ENCODE data around the gene CCNA2. TPM values are rescaled to one million over a fixed set of nuclear protein-coding genes. Genes with fewer than 3 reads are reported as not detected.

Gene CCNA2
- total RNA-seq, 1 donor from 2014 or later, result 2.0 TPM

DNA sequence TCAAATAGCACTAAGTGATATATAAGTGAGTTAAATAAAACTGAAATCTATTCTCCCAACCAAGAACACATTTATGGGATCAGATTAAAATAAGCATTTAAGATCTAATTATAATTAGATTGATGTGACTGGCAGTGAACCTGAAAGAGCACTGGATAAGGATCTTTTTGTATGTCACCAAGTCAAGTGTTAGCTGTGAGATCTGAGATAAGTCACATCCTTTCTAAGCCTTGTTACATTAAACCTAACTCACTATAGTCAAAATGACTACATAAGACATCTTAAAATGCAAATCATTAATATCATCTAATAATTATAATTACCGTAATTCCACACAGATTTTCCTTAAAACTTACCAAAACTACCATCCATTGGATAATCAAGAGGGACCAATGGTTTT is 1.6 kb downstream of the CCNA2 start:
- peaks cover 17% of the 10 kb centered on the region for H3K4me1 Mint-ChIP-seq
- ChIA-PET CTCF (no interaction called here), POLR2A (no interaction called here)
- intact Hi-C loops (cut with micrococcal nuclease), result loop anchor here (5.0 kb wide), 1 partner anchor 1100 kb away; the partner anchor contains the start of gene NUDT6
- H3K27ac Mint-ChIP-seq, result no peak overlapping the region
- no peak for TF ChIP-seq CTCF (IDR thresholded peaks at IDR 0.05)
- no peak for DNase-seq
- H3K9me3 Mint-ChIP-seq, result no peaks in the 10 kb centered on the region
- peak overlapping the region; percentile 87 for H3K4me3 Mint-ChIP-seq
- peaks cover 13% of the 10 kb centered on the region for H3K36me3 Mint-ChIP-seq (ENCODE audit: low read depth)
- no peak for ATAC-seq (ENCODE audit: low read depth)
- H3K27me3 Mint-ChIP-seq, result no peaks in the 10 kb centered on the region

- Mint-ChIP-seq H3K27me3 (no peaks in the 10 kb centered on the region), H3K36me3 (ENCODE audit: low read depth) (peaks cover 33% of the 10 kb centered on the region), H3K4me1 (peaks cover 17% of the 10 kb centered on the region), H3K9me3 (no peaks in the 10 kb centered on the region), H3K4me3 (no peak overlapping the region), H3K27ac (no peak overlapping the region)
- DNase-seq, result no peak
- no peak for TF ChIP-seq CTCF (IDR thresholded peaks at IDR 0.05)
- intact Hi-C loops (cut with micrococcal nuclease), result no loop called here
- ChIA-PET POLR2A (no interaction called here), CTCF (no interaction called here)
- no peak for ATAC-seq (ENCODE audit: low read depth)
Measured at GRCh38 chr4:121819216-121819965, 4.3 kb downstream of the CCNA2 start.

DNA sequence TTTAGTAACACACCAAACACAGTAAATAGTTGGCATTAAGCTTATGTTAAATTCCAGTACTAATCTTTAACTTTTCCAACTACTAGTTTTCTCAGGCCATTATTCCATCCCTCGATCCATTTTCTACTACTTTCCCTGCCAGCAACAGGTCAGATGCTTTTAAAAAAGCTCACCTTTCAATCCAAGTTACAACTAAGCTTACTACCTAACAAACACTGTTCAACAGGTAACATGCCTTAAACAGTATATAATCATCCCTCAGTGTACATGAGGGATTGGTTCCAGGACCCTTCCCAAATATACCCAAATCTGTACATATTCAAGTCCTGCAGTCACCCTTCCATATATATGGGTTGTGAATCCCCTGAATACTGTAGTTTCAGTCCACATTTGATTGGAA is 5.5 kb downstream of the CCNA2 start:
- no peak for ATAC-seq (ENCODE audit: low read depth)
- DNase-seq, result no peak
- H3K27me3 Mint-ChIP-seq, result no peaks in the 10 kb centered on the region
- H3K27ac Mint-ChIP-seq, result no peak overlapping the region
- no peak for TF ChIP-seq CTCF (IDR thresholded peaks at IDR 0.05)
- H3K9me3 Mint-ChIP-seq, result no peaks in the 10 kb centered on the region
- peaks cover 10% of the 10 kb centered on the region for H3K4me1 Mint-ChIP-seq
- POLR2A ChIA-PET, result interaction anchor here (0.6 kb wide), 1 partner anchor 915 kb away, joined by 7 read pairs; no protein-coding TSS in a partner anchor
- H3K4me3 Mint-ChIP-seq, result no peak overlapping the region
- H3K36me3 Mint-ChIP-seq (ENCODE audit: low read depth), result peaks cover 39% of the 10 kb centered on the region
- intact Hi-C loops (cut with micrococcal nuclease), result no loop called here
- CTCF ChIA-PET, result no interaction called here

- H3K27ac Mint-ChIP-seq, result no peak overlapping the region
- no peak for TF ChIP-seq CTCF (IDR thresholded peaks at IDR 0.05)
- H3K4me3 Mint-ChIP-seq, result no peak overlapping the region
- peaks cover 4% of the 10 kb centered on the region for H3K4me1 Mint-ChIP-seq
- DNase-seq (no peak), ATAC-seq (ENCODE audit: low read depth) (no peak)
- intact Hi-C loops (cut with micrococcal nuclease), result no loop called here
- H3K9me3 Mint-ChIP-seq, result no peaks in the 10 kb centered on the region
- peaks cover 44% of the 10 kb centered on the region for H3K36me3 Mint-ChIP-seq (ENCODE audit: low read depth)
- no peaks in the 10 kb centered on the region for H3K27me3 Mint-ChIP-seq
- ChIA-PET POLR2A (interaction anchor here (0.6 kb wide), 1 partner anchor 916 kb away, joined by 7 read pairs; no protein-coding TSS in a partner anchor), CTCF (no interaction called here)
Measured at GRCh38 chr4:121817701-121818100, 6.0 kb downstream of the CCNA2 start.

GRCh38 chr4:121817006-121817405 is 6.7 kb downstream of the CCNA2 start:
- Mint-ChIP-seq H3K36me3 (ENCODE audit: low read depth) (peaks cover 51% of the 10 kb centered on the region), H3K4me1 (no peaks in the 10 kb centered on the region), H3K27ac (no peak overlapping the region), H3K4me3 (no peak overlapping the region), H3K27me3 (no peaks in the 10 kb centered on the region), H3K9me3 (no peaks in the 10 kb centered on the region)
- DNase-seq, result no peak
- no peak for ATAC-seq (ENCODE audit: low read depth)
- intact Hi-C loops (cut with micrococcal nuclease), result no loop called here
- POLR2A ChIA-PET, result interaction anchor here (1.4 kb wide), 1 partner anchor 16 kb away, joined by 3 read pairs; the partner anchor contains the start of gene EXOSC9
- CTCF ChIA-PET, result no interaction called here
- TF ChIP-seq CTCF (IDR thresholded peaks at IDR 0.05), result no peak
